Lung (tissue), 12 donors: ENCODE data around the gene EFNA2. TPM values are rescaled to one million over a fixed set of nuclear protein-coding genes. Genes with fewer than 3 reads are reported as not detected.

Source experiments
- ATAC-seq: fragments of 200-7000 bp; cut with Tn5 transposase; one replicate; pipeline ENCODE4 v1.9.1; 2020; ENCODE audit warnings: moderate number of reproducible peaks; ENCODE audit not compliant: insufficient read depth, low FRiP score
- DNase-seq, 3 donors: peaks; one replicate each; pipeline ENCODE4 v3.0.0-alpha.2; 2013 to 2017
- H3K27ac ChIP-seq, 2 donors: one replicate each; pipeline ENCODE4 v1.5.1; 2013; ENCODE audit warnings: mild to moderate bottlenecking in 2 of 2, moderate library complexity in 2 of 2, control low read depth in 1 of 2, inconsistent platforms in 1 of 2, low read depth in 1 of 2, low read length in 1 of 2
- H3K27me3 ChIP-seq, 3 donors: one replicate each; pipeline ENCODE4 v1.5.1; 2013; ENCODE audit warnings: low read length in 2 of 3; ENCODE audit not compliant: control insufficient read depth in 3 of 3, insufficient read depth in 3 of 3
- H3K36me3 ChIP-seq, 4 donors: one replicate each; pipeline ENCODE4 v1.5.1; 2013; ENCODE audit warnings: low read length in 4 of 4, mild to moderate bottlenecking in 1 of 4, moderate library complexity in 1 of 4; ENCODE audit not compliant: control insufficient read depth in 4 of 4, insufficient read depth in 4 of 4
- H3K4me1 ChIP-seq, 5 donors: one replicate each; pipeline ENCODE4 v1.5.1; 2013; ENCODE audit warnings: low read length in 5 of 5, mild to moderate bottlenecking in 2 of 5, moderate library complexity in 1 of 5; ENCODE audit not compliant: control insufficient read depth in 5 of 5, insufficient read depth in 5 of 5
- H3K4me3 ChIP-seq: one replicate; pipeline ENCODE4 v1.5.1; 2013; ENCODE audit warnings: mild to moderate bottlenecking, control low read depth, moderate library complexity
- H3K9ac ChIP-seq, 2 donors: one replicate each; pipeline ENCODE4 v1.5.1; 2013; ENCODE audit warnings: low read length in 2 of 2, control low read depth in 1 of 2; ENCODE audit not compliant: insufficient read depth in 1 of 2
- H3K9me3 ChIP-seq, 4 donors: one replicate each; pipeline ENCODE4 v1.5.1; 2013; ENCODE audit warnings: low read length in 3 of 4, mild to moderate bottlenecking in 1 of 4, moderate library complexity in 1 of 4; ENCODE audit not compliant: control insufficient read depth in 4 of 4, insufficient read depth in 3 of 4
- CTCF ChIP-seq: IDR thresholded peaks from 2 replicates; pipeline ENCODE4 v1.5.1; 2012; ENCODE audit warnings: mild to moderate bottlenecking; ENCODE audit errors: control extremely low read depth, extremely low read depth
- WGBS, 2 donors: extraction: QIAGEN DNeasy Blood & Tissue Kit; methylation state at CpG; one replicate each; pipeline ENCODE4 v1.1.7; 2013; 5-methylcytosine and 5-hydroxymethylcytosine counted together
- polyA plus RNA-seq, 2 donors: library from polyadenylated mRNA; stranded (reverse); fragments of 200-250 nt; gene quantifications; one replicate each; pipeline ENCODE4 v1.2.1, GENCODE V29; 2013
- total RNA-seq, 2 donors: library from RNA; depleted of rRNA in 1 of 2; stranded (reverse); fragments of >200 nt in 1 of 2; gene quantifications; one replicate each; pipeline ENCODE4 v1.2.1, GENCODE V29; 2014 to 2021
- donor health status: control.
- donor health status: control.
- donor health status: Bipolar disorder and iron deficiency.
- donor health status: healthy.
- donor health status: DM: yes; HTN: yes; CAD: no.

The EFNA2 gene
- total and polyA plus RNA-seq, 4 donors, result 0.37 TPM; not detected in 3

- Histone ChIP-seq H3K4me1 (peaks cover 7 to 36% (median 25%) of the 10 kb centered on the region in 5 donors), H3K9me3 (no peaks in the 10 kb centered on the region), H3K36me3 (peaks cover 13 to 52% (median 41%) of the 10 kb centered on the region in 4 donors), H3K9ac (peak within 1 kb of the TSS in 1 of 2 donors; percentile 32), H3K27ac (peak within 1 kb of the TSS; percentile 96 to 100), H3K27me3 (no peaks in the 10 kb centered on the region), H3K4me3 (peak within 1 kb of the TSS; percentile 51)
- 0% methylated on average over 67 to 98 of the region's 98 CpGs for WGBS, 2 donors
- no peak for TF ChIP-seq CTCF
- peak; percentile 96 to 98 (median 97) for DNase-seq
- peak; percentile 89 for ATAC-seq
Observed at GRCh38 chr19:1275260-1275975, 10.3 kb upstream of the EFNA2 start, which contains the start of gene FAM174C. Gene FAM174C (plus strand): TSS chr19:1275530. CDS start chr19:1275550, 20 bp downstream.

- peaks cover 13 to 47% (median 35%) of the 10 kb centered on the region in 4 donors for H3K36me3 ChIP-seq
- H3K27me3 ChIP-seq, result no peaks in the 10 kb centered on the region
- H3K27ac ChIP-seq, result peak overlapping the region; percentile 96 to 100
- no peak for TF ChIP-seq CTCF
- peaks cover 1 to 30% (median 19%) of the 10 kb centered on the region in 5 donors for H3K4me1 ChIP-seq
- H3K9me3 ChIP-seq, result no peaks in the 10 kb centered on the region
- 10 to 11% methylated on average over 39 to 43 of the region's 43 CpGs for WGBS, 2 donors
- ATAC-seq (no peak), DNase-seq (no peak)
- H3K4me3 ChIP-seq, result peak overlapping the region; percentile 43
- H3K9ac ChIP-seq, result peak overlapping the region in 1 of 2 donors; percentile 32
Observed at GRCh38 chr19:1275976-1276627, 9.6 kb upstream of the EFNA2 start.

- ATAC-seq (no peak), DNase-seq (no peak)
- peak overlapping the region in 1 of 2 donors; percentile 18 for H3K27ac ChIP-seq
- no peaks in the 10 kb centered on the region for H3K9me3 ChIP-seq
- 47 to 65% methylated on average over 10 of the region's 10 CpGs for WGBS, 2 donors
- H3K27me3 ChIP-seq, result no peaks in the 10 kb centered on the region
- no peak overlapping the region for H3K9ac ChIP-seq
- no peak for TF ChIP-seq CTCF
- peaks cover 13 to 42% (median 30%) of the 10 kb centered on the region in 4 donors for H3K36me3 ChIP-seq
- peaks cover 0 to 24% (median 13%) of the 10 kb centered on the region in 5 donors for H3K4me1 ChIP-seq
- H3K4me3 ChIP-seq, result no peak overlapping the region
Observed at GRCh38 chr19:1276628-1277022, 9.0 kb upstream of the EFNA2 start.
